ENCODE measurements around the gene NWD2.
A peak's percentile ranks its signal among the peaks of the same experiment; 100 is the strongest.

Gene NWD2

DNA sequence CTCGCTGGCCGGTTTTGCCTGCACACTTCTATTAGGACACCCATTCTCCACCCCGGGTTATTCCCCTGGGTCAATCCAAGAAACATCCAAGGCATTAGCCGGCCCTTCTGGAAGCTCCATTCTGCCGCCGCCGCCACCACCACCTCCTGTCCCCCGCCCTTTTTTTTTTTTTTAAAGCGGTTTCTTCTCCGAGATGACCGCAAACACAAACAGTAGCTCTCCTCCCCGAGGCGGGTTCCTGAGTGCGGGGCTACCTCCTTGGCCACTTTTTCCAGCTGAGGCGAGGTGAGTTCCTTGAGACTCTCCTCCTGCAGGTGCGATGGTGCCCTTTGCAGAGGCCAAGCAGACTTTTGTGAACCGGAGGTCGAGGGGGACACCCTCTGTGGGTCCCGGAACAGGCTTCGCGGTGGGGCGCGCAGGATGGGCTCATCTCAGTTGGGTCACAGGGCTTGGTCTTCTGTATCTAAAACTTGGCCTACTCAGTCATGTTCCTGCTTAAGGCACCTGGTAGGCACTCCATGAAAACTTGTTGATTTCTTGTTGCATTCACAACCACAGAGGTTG is 930 bp downstream of the NWD2 start:
- TF ChIP-seq ZNF121 (tag by site-specific recombination; IDR thresholded peaks at IDR 0.05) (no peak), SETDB1 (IDR thresholded peaks at IDR 0.05; ENCODE audit: insufficient read length, low read length) (no peak), ZNF600 (tag by site-specific recombination; IDR thresholded peaks at IDR 0.05) (no peak), ZNF768 (tag by site-specific recombination; IDR thresholded peaks at IDR 0.05) (no peak), ZSCAN23 (tag by site-specific recombination; IDR thresholded peaks at IDR 0.05) (no peak), GFI1B (tag by site-specific recombination; IDR thresholded peaks at IDR 0.05) (no peak), ZNF830 (tag by site-specific recombination; IDR thresholded peaks at IDR 0.05; ENCODE audit: low read depth) (no peak), ZNF501 (tag by site-specific recombination; IDR thresholded peaks at IDR 0.05) (no peak), ZNF596 (tag by site-specific recombination; IDR thresholded peaks at IDR 0.05) (no peak), ZBTB20 (tag by site-specific recombination; IDR thresholded peaks at IDR 0.05) (no peak), ZFHX2 (tag by site-specific recombination; conservative IDR thresholded peaks at IDR 0.05) (no peak), ZNF354C (tag by site-specific recombination; IDR thresholded peaks at IDR 0.05; ENCODE audit: borderline replicate concordance, low read depth) (no peak)
- TF ChIP-seq, protein P1, sequence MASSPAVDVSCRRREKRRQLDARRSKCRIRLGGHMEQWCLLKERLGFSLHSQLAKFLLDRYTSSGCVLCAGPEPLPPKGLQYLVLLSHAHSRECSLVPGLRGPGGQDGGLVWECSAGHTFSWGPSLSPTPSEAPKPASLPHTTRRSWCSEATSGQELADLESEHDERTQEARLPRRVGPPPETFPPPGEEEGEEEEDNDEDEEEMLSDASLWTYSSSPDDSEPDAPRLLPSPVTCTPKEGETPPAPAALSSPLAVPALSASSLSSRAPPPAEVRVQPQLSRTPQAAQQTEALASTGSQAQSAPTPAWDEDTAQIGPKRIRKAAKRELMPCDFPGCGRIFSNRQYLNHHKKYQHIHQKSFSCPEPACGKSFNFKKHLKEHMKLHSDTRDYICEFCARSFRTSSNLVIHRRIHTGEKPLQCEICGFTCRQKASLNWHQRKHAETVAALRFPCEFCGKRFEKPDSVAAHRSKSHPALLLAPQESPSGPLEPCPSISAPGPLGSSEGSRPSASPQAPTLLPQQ (tag by site-specific recombination; IDR thresholded peaks at IDR 0.05): no peak
- TF ChIP-seq, protein P2, sequence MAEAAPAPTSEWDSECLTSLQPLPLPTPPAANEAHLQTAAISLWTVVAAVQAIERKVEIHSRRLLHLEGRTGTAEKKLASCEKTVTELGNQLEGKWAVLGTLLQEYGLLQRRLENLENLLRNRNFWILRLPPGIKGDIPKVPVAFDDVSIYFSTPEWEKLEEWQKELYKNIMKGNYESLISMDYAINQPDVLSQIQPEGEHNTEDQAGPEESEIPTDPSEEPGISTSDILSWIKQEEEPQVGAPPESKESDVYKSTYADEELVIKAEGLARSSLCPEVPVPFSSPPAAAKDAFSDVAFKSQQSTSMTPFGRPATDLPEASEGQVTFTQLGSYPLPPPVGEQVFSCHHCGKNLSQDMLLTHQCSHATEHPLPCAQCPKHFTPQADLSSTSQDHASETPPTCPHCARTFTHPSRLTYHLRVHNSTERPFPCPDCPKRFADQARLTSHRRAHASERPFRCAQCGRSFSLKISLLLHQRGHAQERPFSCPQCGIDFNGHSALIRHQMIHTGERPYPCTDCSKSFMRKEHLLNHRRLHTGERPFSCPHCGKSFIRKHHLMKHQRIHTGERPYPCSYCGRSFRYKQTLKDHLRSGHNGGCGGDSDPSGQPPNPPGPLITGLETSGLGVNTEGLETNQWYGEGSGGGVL (tag by site-specific recombination; IDR thresholded peaks at IDR 0.05): no peak
- TF ChIP-seq, protein P3, sequence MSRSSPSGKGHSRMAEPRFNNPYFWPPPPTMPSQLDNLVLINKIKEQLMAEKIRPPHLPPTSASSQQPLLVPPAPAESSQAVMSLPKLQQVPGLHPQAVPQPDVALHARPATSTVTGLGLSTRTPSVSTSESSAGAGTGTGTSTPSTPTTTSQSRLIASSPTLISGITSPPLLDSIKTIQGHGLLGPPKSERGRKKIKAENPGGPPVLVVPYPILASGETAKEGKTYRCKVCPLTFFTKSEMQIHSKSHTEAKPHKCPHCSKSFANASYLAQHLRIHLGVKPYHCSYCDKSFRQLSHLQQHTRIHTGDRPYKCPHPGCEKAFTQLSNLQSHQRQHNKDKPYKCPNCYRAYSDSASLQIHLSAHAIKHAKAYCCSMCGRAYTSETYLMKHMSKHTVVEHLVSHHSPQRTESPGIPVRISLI (tag by site-specific recombination; IDR thresholded peaks at IDR 0.05): no peak
- TF ChIP-seq, protein P4, sequence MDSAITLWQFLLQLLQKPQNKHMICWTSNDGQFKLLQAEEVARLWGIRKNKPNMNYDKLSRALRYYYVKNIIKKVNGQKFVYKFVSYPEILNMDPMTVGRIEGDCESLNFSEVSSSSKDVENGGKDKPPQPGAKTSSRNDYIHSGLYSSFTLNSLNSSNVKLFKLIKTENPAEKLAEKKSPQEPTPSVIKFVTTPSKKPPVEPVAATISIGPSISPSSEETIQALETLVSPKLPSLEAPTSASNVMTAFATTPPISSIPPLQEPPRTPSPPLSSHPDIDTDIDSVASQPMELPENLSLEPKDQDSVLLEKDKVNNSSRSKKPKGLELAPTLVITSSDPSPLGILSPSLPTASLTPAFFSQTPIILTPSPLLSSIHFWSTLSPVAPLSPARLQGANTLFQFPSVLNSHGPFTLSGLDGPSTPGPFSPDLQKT (IDR thresholded peaks at IDR 0.05; ENCODE audit: borderline replicate concordance, low read depth, low read length): no peak
- TF ChIP-seq, protein P5, sequence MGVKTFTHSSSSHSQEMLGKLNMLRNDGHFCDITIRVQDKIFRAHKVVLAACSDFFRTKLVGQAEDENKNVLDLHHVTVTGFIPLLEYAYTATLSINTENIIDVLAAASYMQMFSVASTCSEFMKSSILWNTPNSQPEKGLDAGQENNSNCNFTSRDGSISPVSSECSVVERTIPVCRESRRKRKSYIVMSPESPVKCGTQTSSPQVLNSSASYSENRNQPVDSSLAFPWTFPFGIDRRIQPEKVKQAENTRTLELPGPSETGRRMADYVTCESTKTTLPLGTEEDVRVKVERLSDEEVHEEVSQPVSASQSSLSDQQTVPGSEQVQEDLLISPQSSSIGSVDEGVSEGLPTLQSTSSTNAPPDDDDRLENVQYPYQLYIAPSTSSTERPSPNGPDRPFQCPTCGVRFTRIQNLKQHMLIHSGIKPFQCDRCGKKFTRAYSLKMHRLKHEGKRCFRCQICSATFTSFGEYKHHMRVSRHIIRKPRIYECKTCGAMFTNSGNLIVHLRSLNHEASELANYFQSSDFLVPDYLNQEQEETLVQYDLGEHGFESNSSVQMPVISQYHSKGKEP (tag by site-specific recombination; IDR thresholded peaks at IDR 0.05): no peak
- POLR2A ChIA-PET: no interaction called here

DNA sequence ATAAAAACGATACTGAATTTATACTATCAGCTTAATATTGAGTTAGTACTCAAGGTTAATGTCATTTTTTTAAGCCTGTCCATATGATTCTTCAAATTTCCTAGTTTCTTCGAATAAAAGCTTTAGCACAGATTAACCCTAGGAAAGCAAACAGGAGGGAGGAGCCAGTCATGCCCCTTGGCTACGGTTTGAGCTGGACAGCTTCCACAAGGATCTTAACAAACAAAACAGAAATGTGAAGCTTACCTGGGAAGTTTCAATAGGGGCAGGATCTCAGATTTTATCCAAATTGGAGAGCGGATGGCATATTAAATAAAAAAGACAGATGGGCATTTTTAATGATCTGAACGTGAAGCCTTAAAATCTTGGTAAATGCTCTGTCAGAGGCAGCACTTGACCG is 2.3 kb downstream of the NWD2 start:
- H3K4me1 ChIP-seq (ENCODE audit: control insufficient read depth, insufficient read depth, low read length): no peaks in the 10 kb centered on the region
- H3K36me3 ChIP-seq (ENCODE audit: control insufficient read depth in 2 of 2, insufficient read depth in 1 of 2, low read length in 2 of 2): no peaks in the 10 kb centered on the region
- POLR2A ChIA-PET: no interaction called here
- no peaks in the 10 kb centered on the region for H3K9me3 ChIP-seq (ENCODE audit: control insufficient read depth, insufficient read depth, low read depth, low read length)
- CTCF ChIA-PET: interaction anchor here (0.8 kb wide), 1 partner anchor 113 kb away, joined by 3 read pairs; no protein-coding TSS in a partner anchor
- no peak overlapping the region for H3K4me3 ChIP-seq (ENCODE audit: low read depth, low read length)
- no peak overlapping the region for H3K27ac ChIP-seq (ENCODE audit: extremely low read depth, low read depth, low read length)
- TF ChIP-seq ZFP41 (tag by site-specific recombination; IDR thresholded peaks at IDR 0.05; ENCODE audit: borderline replicate concordance): no peak
- TF ChIP-seq, protein P6, sequence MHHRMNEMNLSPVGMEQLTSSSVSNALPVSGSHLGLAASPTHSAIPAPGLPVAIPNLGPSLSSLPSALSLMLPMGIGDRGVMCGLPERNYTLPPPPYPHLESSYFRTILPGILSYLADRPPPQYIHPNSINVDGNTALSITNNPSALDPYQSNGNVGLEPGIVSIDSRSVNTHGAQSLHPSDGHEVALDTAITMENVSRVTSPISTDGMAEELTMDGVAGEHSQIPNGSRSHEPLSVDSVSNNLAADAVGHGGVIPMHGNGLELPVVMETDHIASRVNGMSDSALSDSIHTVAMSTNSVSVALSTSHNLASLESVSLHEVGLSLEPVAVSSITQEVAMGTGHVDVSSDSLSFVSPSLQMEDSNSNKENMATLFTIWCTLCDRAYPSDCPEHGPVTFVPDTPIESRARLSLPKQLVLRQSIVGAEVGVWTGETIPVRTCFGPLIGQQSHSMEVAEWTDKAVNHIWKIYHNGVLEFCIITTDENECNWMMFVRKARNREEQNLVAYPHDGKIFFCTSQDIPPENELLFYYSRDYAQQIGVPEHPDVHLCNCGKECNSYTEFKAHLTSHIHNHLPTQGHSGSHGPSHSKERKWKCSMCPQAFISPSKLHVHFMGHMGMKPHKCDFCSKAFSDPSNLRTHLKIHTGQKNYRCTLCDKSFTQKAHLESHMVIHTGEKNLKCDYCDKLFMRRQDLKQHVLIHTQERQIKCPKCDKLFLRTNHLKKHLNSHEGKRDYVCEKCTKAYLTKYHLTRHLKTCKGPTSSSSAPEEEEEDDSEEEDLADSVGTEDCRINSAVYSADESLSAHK (tag by site-specific recombination; IDR thresholded peaks at IDR 0.05): no peak
- TF ChIP-seq BCL11A (tag by site-specific recombination; IDR thresholded peaks at IDR 0.05; ENCODE audit: low read depth): no peak
- TF ChIP-seq BCL11B (tag by site-specific recombination; IDR thresholded peaks at IDR 0.05; ENCODE audit: low read depth): no peak
- TF ChIP-seq ZNF114 (tag by site-specific recombination; IDR thresholded peaks at IDR 0.05): no peak
- no peak for TF ChIP-seq KLF1 (tag by site-specific recombination; IDR thresholded peaks at IDR 0.05)
- TF ChIP-seq, protein P7, sequence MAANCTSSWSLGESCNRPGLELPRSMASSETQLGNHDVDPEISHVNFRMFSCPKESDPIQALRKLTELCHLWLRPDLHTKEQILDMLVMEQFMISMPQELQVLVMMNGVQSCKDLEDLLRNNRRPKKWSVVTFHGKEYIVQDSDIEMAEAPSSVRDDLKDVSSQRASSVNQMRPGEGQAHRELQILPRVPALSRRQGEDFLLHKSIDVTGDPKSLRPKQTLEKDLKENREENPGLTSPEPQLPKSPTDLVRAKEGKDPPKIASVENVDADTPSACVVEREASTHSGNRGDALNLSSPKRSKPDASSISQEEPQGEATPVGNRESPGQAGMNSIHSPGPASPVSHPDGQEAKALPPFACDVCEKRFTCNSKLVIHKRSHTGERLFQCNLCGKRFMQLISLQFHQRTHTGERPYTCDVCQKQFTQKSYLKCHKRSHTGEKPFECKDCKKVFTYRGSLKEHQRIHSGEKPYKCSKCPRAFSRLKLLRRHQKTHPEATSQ (tag by site-specific recombination; IDR thresholded peaks at IDR 0.05): no peak

More for the DNA sequence above, 930 bp downstream of the NWD2 start:
- H3K27ac ChIP-seq (ENCODE audit: extremely low read depth, low read depth, low read length): no peak overlapping the region
- no peaks in the 10 kb centered on the region for H3K36me3 ChIP-seq (ENCODE audit: control insufficient read depth in 2 of 2, insufficient read depth in 1 of 2, low read length in 2 of 2)
- no peaks in the 10 kb centered on the region for H3K9me3 ChIP-seq (ENCODE audit: control insufficient read depth, insufficient read depth, low read depth, low read length)
- H3K4me1 ChIP-seq (ENCODE audit: control insufficient read depth, insufficient read depth, low read length): no peaks in the 10 kb centered on the region
- peak overlapping the region; percentile 41 for H3K4me3 ChIP-seq (ENCODE audit: low read depth, low read length)
- CTCF ChIA-PET: interaction anchor here (0.6 kb wide), 1 partner anchor 80 kb away, joined by 3 read pairs; no protein-coding TSS in a partner anchor
